WI38 (cell line): Measurements from ENCODE around the gene TICAM2.

Source experiments
- H3K4me3 ChIP-seq: 2 replicates; pipeline ENCODE4 v1.5.1; 2011; ENCODE audit warnings: low read depth, mild to moderate bottlenecking, control low read depth, low read length
- TF ChIP-seq, protein P1 (sequence below): IDR thresholded peaks from 2 replicates; pipeline ENCODE4 v1.5.1; 2012; ENCODE audit warnings: low read depth, mild to moderate bottlenecking, control low read depth, low read length

The TICAM2 gene

DNA sequence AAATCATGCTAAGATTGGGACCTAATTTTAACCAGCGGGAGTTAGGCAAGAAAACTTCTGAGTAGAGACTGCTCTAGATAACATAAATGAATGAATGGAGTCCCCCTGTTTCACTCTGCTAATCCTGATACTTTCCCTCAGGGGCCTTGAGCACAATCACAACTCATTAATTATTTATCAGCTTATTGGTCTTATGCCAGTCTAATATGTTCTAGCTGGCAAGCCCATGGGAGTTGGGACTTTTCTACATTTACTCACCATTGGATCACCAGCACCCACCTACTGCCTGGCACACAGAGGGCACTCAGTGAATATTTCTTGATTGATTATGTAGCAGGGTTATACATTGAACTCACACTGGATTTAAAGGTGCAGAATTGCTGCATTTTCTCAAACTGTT lies 37.1 kb upstream of the TICAM2 start:
- TF ChIP-seq, protein P1, sequence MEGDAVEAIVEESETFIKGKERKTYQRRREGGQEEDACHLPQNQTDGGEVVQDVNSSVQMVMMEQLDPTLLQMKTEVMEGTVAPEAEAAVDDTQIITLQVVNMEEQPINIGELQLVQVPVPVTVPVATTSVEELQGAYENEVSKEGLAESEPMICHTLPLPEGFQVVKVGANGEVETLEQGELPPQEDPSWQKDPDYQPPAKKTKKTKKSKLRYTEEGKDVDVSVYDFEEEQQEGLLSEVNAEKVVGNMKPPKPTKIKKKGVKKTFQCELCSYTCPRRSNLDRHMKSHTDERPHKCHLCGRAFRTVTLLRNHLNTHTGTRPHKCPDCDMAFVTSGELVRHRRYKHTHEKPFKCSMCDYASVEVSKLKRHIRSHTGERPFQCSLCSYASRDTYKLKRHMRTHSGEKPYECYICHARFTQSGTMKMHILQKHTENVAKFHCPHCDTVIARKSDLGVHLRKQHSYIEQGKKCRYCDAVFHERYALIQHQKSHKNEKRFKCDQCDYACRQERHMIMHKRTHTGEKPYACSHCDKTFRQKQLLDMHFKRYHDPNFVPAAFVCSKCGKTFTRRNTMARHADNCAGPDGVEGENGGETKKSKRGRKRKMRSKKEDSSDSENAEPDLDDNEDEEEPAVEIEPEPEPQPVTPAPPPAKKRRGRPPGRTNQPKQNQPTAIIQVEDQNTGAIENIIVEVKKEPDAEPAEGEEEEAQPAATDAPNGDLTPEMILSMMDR = no peak
- H3K4me3 ChIP-seq = no peak overlapping the region

DNA sequence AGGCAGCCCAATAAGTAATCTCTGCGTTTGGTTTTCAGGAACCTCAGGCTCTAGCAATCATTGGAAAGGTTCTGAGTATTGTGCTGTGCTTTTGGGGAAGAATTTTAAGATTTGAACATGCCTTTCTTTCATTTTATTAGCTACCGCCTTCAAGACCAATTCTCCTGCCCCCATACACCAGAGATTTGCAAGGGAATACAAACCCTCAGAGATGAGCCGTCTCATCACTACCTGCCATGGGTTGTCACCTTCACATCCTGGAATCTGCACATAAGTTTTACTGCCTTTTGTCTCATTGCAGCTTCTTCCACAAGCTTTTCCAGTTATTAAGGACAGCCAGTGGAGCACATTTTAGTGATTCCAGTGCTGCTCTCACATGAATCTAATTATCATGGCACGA lies 35.2 kb upstream of the TICAM2 start:
- TF ChIP-seq, protein P1 = no peak
- H3K4me3 ChIP-seq = no peak overlapping the region

DNA sequence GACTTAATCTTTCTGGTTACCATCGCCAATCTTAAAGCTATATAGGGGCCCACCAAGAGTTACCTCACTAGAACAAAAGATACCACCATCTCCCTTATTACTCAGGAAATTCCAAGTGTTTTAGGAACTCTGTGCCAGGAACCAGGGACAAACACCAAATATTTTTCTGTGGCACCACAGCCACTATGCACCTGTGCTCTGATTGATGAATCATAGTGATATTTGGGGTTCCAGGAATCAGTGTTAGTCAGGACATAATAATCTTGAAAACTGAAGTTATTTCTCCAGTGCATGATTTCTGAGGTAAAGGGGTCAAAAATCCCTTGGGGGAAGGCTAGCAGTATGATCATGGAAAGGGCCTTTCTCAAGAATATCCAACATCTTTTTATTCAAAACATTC lies 33.7 kb upstream of the TICAM2 start:
- no peak overlapping the region for H3K4me3 ChIP-seq
- TF ChIP-seq, protein P1 = no peak

DNA sequence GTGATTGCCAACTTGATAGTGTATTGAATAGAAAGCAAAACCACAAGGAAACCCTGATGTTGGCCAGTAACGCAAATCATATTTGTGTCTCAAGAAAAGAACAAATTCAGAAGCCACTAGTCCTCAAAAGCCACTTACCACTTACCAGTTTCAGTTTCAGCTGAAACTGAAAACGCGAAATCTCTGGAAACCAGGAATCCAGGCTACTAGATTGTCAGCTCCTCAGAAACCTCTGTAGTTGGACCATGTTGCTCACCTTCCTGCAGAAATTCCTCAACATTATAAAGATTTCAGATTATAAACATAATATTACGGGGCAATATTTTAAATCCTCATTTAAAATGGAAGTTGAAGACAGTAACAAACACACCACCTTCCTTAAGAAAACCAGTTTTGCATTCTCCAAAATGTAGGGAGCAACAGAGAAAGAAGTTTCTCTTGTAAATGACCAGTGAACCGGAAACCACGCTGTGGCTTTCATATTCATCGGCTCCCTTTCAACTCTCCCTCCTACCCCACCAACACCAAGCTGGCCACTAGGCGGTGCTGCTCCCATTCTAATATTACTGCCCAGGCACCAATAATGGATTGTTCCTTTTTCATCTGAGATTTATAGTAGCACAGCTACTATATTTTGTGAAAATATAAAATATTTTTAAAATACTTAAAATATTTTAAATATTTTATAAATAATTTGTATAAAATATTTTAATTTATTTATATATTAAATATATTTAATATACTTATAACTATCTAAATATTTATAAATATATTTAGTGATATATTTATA lies 32.3 kb upstream of the TICAM2 start:
- H3K4me3 ChIP-seq = peak overlapping the region; percentile 42
- TF ChIP-seq, protein P1 = peak; percentile 98

DNA sequence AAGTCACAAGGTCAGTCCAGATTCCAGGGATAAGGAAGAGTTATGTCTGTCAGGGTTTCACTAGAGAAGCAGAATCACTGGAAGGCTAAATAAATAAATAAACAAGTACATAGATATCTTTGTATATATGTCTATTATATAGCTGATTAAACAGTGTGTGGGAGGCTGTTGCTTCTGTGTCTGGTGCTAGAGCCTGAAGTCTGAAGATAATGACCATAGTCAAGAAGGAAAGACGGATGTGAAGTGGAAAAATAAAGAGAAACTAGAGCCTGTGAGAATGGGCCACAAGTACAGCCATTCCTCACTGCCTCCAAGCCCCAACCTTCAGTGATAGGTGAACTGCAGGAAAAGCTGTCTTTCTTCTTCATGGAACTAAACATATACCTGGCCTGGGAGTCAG lies 27.6 kb upstream of the TICAM2 start:
- H3K4me3 ChIP-seq = no peak overlapping the region
- TF ChIP-seq, protein P1 = no peak

DNA sequence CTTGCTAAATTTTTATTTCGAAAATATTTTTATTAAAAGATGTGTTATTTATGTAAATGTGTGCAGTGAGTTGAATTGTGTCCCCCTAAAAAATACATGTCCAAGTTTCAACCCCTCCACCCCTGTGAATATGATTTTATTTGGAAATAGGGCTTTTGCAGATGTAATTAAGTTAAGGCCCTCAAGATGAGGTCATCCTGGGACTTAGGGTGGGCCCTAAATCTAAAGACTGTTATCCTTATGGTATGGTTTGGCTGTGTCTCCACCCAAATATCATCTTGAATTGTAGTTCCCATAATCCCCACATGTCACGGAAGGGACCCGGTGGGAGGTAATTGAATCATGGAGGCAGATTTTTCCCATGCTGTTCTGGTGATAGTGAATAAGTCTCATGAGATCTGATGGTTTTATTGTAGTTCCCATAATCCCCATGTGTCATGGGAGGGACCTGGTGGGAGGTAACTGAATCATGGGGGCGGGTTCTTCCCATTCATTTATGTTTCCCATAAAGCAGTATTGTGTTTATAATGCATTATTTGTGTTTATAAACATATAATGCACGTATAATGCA lies 25.1 kb upstream of the TICAM2 start:
- H3K4me3 ChIP-seq = no peak overlapping the region
- TF ChIP-seq, protein P1 = no peak

DNA sequence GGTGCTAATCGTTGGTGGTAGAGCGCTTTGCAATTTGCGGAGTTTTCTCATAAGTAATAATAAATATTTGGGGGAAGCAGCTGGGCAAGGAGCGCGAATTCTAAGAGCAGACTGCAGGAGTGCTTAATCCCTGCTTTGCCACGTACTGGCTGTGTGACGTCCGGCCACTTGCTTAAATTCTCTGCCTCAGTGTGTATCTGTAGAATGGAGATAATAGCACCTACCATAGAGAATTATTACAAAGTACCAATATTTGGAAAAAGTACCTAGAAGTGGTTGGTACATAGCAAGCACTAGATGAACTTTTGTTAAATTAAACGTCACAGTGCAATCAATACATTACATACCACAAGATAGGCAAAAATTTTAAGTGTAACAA lies 24.2 kb upstream of the TICAM2 start:
- TF ChIP-seq, protein P1 = no peak
- H3K4me3 ChIP-seq = peak overlapping the region; percentile 80
